Nephron (organoid): ENCODE results near the gene BCL2L2.
"Not testable (repeated sequence)": the region's sequence is repeated elsewhere in the genome, so short reads cannot be mapped to it uniquely, and the experiment has no call there.

Source experiments
- H3K27ac Mint-ChIP-seq, 3 experiments: 2 replicates each; pipeline ENCODE4 v1.8.0; 2020; ENCODE audit warnings: mixed read lengths in 3 of 3, mild to moderate bottlenecking in 2 of 3, moderate library complexity in 1 of 3
- H3K27me3 Mint-ChIP-seq: 2 replicates; pipeline ENCODE4 v1.8.0; 2021; ENCODE audit warnings: low read depth, mild to moderate bottlenecking, moderate library complexity, mixed read lengths
- H3K36me3 Mint-ChIP-seq: 2 replicates; pipeline ENCODE4 v1.8.0; 2020; ENCODE audit warnings: low read depth, mixed read lengths
- H3K4me1 Mint-ChIP-seq: 2 replicates; pipeline ENCODE4 v1.8.0; 2020; ENCODE audit warnings: mixed read lengths
- H3K4me3 Mint-ChIP-seq, 3 experiments: 2 replicates each; pipeline ENCODE4 v1.8.0; 2020; ENCODE audit warnings: mild to moderate bottlenecking in 3 of 3, mixed read lengths in 3 of 3, moderate library complexity in 2 of 3
- H3K9me3 Mint-ChIP-seq: 2 replicates; pipeline ENCODE4 v1.8.0; 2020; ENCODE audit warnings: mixed read lengths
- TF ChIP-seq, protein P1 (sequence below), 3 experiments: fragments of 200-600 bp; sonication (generic); IDR thresholded peaks; one replicate each; pipeline ENCODE4 v1.5.0; 2021; ENCODE audit warnings: antibody characterized with exemption in 3 of 3; ENCODE audit not compliant: unreplicated experiment in 3 of 3

The BCL2L2 gene

GRCh38 chr14:23322568-23323517, 16.2 kb downstream of the BCL2L2 start:
- no peaks in the 10 kb centered on the region for H3K27me3 Mint-ChIP-seq
- H3K36me3 Mint-ChIP-seq = peaks cover 52% of the 10 kb centered on the region
- TF ChIP-seq, protein P1, sequence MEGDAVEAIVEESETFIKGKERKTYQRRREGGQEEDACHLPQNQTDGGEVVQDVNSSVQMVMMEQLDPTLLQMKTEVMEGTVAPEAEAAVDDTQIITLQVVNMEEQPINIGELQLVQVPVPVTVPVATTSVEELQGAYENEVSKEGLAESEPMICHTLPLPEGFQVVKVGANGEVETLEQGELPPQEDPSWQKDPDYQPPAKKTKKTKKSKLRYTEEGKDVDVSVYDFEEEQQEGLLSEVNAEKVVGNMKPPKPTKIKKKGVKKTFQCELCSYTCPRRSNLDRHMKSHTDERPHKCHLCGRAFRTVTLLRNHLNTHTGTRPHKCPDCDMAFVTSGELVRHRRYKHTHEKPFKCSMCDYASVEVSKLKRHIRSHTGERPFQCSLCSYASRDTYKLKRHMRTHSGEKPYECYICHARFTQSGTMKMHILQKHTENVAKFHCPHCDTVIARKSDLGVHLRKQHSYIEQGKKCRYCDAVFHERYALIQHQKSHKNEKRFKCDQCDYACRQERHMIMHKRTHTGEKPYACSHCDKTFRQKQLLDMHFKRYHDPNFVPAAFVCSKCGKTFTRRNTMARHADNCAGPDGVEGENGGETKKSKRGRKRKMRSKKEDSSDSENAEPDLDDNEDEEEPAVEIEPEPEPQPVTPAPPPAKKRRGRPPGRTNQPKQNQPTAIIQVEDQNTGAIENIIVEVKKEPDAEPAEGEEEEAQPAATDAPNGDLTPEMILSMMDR (IDR thresholded peaks at IDR 0.05; ENCODE audit: unreplicated experiment in 3 of 3) = no peak
- peak overlapping the region; percentile 96 to 100 (median 97) for H3K27ac Mint-ChIP-seq
- H3K4me1 Mint-ChIP-seq = peaks cover 32% of the 10 kb centered on the region
- peak overlapping the region; percentile 93 to 96 (median 95) for H3K4me3 Mint-ChIP-seq
- H3K9me3 Mint-ChIP-seq = no peaks in the 10 kb centered on the region

DNA sequence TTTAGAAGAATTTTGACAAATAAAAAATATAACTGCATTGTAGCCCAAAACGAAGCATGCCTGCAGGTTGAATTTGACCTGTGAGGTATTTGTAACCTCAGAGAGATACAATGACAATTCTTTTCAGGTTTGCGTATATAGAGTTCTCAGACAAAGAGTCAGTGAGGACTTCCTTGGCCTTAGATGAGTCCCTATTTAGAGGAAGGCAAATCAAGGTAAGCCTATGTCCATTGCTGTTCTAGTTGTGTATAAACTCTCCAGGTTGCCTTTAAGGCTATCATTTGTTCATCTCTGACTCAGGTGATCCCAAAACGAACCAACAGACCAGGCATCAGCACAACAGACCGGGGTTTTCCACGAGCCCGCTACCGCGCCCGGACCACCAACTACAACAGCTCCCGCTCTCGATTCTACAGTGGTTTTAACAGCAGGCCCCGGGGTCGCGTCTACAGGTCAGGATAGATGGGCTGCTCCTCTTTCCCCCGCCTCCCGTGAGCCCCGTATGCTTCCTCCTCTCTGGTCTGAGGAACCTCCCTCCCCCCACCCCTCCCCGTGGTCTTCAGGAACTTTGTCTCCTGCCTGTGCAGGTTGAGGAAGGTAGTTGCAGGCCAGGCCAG, 17.3 kb downstream of the BCL2L2 start:
- peaks cover 32% of the 10 kb centered on the region for H3K4me1 Mint-ChIP-seq

GRCh38 chr14:23324455-23324846, 17.8 kb downstream of the BCL2L2 start:
- Mint-ChIP-seq H3K4me1 (peaks cover 32% of the 10 kb centered on the region), H3K4me3 (peak overlapping the region; percentile 56 to 64 (median 62)), H3K36me3 (peaks cover 51% of the 10 kb centered on the region), H3K9me3 (no peaks in the 10 kb centered on the region), H3K27me3 (no peaks in the 10 kb centered on the region), H3K27ac (peak overlapping the region; percentile 45 to 79 (median 46))
- TF ChIP-seq, protein P1 (IDR thresholded peaks at IDR 0.05; ENCODE audit: unreplicated experiment in 3 of 3) = no peak

More for the DNA sequence above, 17.3 kb downstream of the BCL2L2 start:
- TF ChIP-seq, protein P1 (IDR thresholded peaks at IDR 0.05; ENCODE audit: unreplicated experiment in 3 of 3) = no peak
- peak overlapping the region in 1 of 3 experiments; percentile 79 for H3K27ac Mint-ChIP-seq
- no peaks in the 10 kb centered on the region for H3K27me3 Mint-ChIP-seq
- no peaks in the 10 kb centered on the region for H3K9me3 Mint-ChIP-seq
- H3K36me3 Mint-ChIP-seq = peaks cover 52% of the 10 kb centered on the region
- H3K4me3 Mint-ChIP-seq = peak overlapping the region; percentile 56 to 64 (median 62)

- Mint-ChIP-seq H3K4me3 (peak overlapping the region; percentile 22 to 64 (median 62)), H3K9me3 (no peaks in the 10 kb centered on the region), H3K4me1 (peaks cover 28% of the 10 kb centered on the region), H3K27ac (peak overlapping the region in 2 of 3 experiments; percentile 46 to 79), H3K27me3 (no peaks in the 10 kb centered on the region), H3K36me3 (peaks cover 46% of the 10 kb centered on the region)
- TF ChIP-seq, protein P1 (IDR thresholded peaks at IDR 0.05; ENCODE audit: unreplicated experiment in 3 of 3) = no peak
Observed at GRCh38 chr14:23324993-23325392, 18.4 kb downstream of the BCL2L2 start.

GRCh38 chr14:23325746-23326145, 19.1 kb downstream of the BCL2L2 start:
- Mint-ChIP-seq H3K4me1 (peaks cover 22% of the 10 kb centered on the region), H3K27ac (peak overlapping the region; percentile 14 to 69 (median 24)), H3K36me3 (peaks cover 41% of the 10 kb centered on the region), H3K4me3 (peak overlapping the region; percentile 7 to 17 (median 15))
- not testable (repeated sequence) for H3K9me3 Mint-ChIP-seq, H3K27me3 Mint-ChIP-seq
